Osteoblast (primary cell): ENCODE results near the gene IL32. TPM values are rescaled to one million over a fixed set of nuclear protein-coding genes. Genes with fewer than 3 reads are reported as not detected.

Experiments
- DNase-seq: peaks from one replicate; pipeline ENCODE4 v3.0.0; 2011; ENCODE audit warnings: low spot score, mixed read lengths; ENCODE audit not compliant: insufficient read length; ENCODE audit errors: missing footprints
- H2AFZ ChIP-seq: 2 replicates; pipeline ENCODE4 v1.6.0; 2011; ENCODE audit warnings: mild to moderate bottlenecking, low read length
- H3K27ac ChIP-seq: 2 replicates; pipeline ENCODE4 v1.5.1; 2011; ENCODE audit warnings: mild to moderate bottlenecking, low read depth, low read length, moderate library complexity
- H3K27me3 ChIP-seq: 2 replicates; pipeline ENCODE4 v1.6.0; 2012; ENCODE audit warnings: mild to moderate bottlenecking, control low read depth, inconsistent platforms, low read length, moderate library complexity; ENCODE audit not compliant: insufficient read depth
- H3K36me3 ChIP-seq: 2 replicates; pipeline ENCODE4 v1.5.1; 2011; ENCODE audit warnings: mild to moderate bottlenecking, low read length, control low read depth, moderate library complexity; ENCODE audit not compliant: insufficient read depth
- H3K4me1 ChIP-seq: 2 replicates; pipeline ENCODE4 v1.5.1; 2011; ENCODE audit warnings: mild to moderate bottlenecking, low read length, control low read depth, moderate library complexity; ENCODE audit not compliant: insufficient read depth
- H3K4me2 ChIP-seq: 2 replicates; pipeline ENCODE4 v1.6.0; 2011; ENCODE audit warnings: mild to moderate bottlenecking, low read length; ENCODE audit not compliant: insufficient read depth
- H3K4me3 ChIP-seq: fragments of 200-600 bp; sonication (generic); 3 replicates; pipeline ENCODE4 v1.5.1; 2012; ENCODE audit warnings: mild to moderate bottlenecking, low read length, inconsistent platforms; ENCODE audit not compliant: insufficient read depth
- H3K79me2 ChIP-seq: 2 replicates; pipeline ENCODE4 v1.6.0; 2012; ENCODE audit warnings: mild to moderate bottlenecking, low read length, control low read depth, inconsistent platforms; ENCODE audit not compliant: insufficient read depth
- H3K9me3 ChIP-seq: 2 replicates; pipeline ENCODE4 v1.5.1; 2011; ENCODE audit warnings: low read depth, low read length, control low read depth
- H4K20me1 ChIP-seq: 2 replicates; pipeline ENCODE4 v1.6.0; 2012; ENCODE audit warnings: mild to moderate bottlenecking, low read length, control low read depth; ENCODE audit not compliant: insufficient read depth
- CTCF ChIP-seq: IDR thresholded peaks from 2 replicates; pipeline ENCODE4 v1.5.1; 2011; ENCODE audit warnings: mild to moderate bottlenecking, low read depth, low read length, moderate library complexity; ENCODE audit errors: extremely low read depth
- total RNA-seq: library from RNA; depleted of rRNA; stranded (reverse); fragments of >200 nt; gene quantifications from 2 replicates; pipeline ENCODE4 v1.2.3, GENCODE V29; 2012

IL32 gene
- 0.72 TPM in 1 of 2 replicates, not detected in the other for total RNA-seq

GRCh38 chr16:3065069-3065741 lies at the start of gene IL32:
Gene IL32, plus strand, starts transcription at chr16:3065640. Its CDS starts 172 bp downstream, at chr16:3065812.
- no peaks in the 10 kb centered on the region for H3K9me3 ChIP-seq
- H3K27ac ChIP-seq: no peak within 1 kb of the TSS
- DNase-seq: peak; percentile 95
- H2AFZ ChIP-seq: peak within 1 kb of the TSS; percentile 80
- no peaks in the 10 kb centered on the region for H3K36me3 ChIP-seq
- peaks cover 3% of the 10 kb centered on the region for H3K27me3 ChIP-seq
- H3K4me2 ChIP-seq: no peak within 1 kb of the TSS
- H4K20me1 ChIP-seq: no peaks in the 10 kb centered on the region
- no peaks in the 10 kb centered on the region for H3K79me2 ChIP-seq
- no peak for TF ChIP-seq CTCF
- no peak within 1 kb of the TSS for H3K4me3 ChIP-seq
- H3K4me1 ChIP-seq: peaks cover 3% of the 10 kb centered on the region

GRCh38 chr16:3015865-3016521 lies 49.4 kb upstream of the IL32 start:
- peaks cover 36% of the 10 kb centered on the region for H3K27me3 ChIP-seq
- no peak for TF ChIP-seq CTCF
- no peaks in the 10 kb centered on the region for H3K79me2 ChIP-seq
- no peak overlapping the region for H2AFZ ChIP-seq
- H4K20me1 ChIP-seq: peaks cover 3% of the 10 kb centered on the region
- no peaks in the 10 kb centered on the region for H3K36me3 ChIP-seq
- no peak overlapping the region for H3K4me2 ChIP-seq
- H3K9me3 ChIP-seq: no peaks in the 10 kb centered on the region
- no peak overlapping the region for H3K27ac ChIP-seq
- no peak for DNase-seq
- no peaks in the 10 kb centered on the region for H3K4me1 ChIP-seq
- H3K4me3 ChIP-seq: no peak overlapping the region

DNA sequence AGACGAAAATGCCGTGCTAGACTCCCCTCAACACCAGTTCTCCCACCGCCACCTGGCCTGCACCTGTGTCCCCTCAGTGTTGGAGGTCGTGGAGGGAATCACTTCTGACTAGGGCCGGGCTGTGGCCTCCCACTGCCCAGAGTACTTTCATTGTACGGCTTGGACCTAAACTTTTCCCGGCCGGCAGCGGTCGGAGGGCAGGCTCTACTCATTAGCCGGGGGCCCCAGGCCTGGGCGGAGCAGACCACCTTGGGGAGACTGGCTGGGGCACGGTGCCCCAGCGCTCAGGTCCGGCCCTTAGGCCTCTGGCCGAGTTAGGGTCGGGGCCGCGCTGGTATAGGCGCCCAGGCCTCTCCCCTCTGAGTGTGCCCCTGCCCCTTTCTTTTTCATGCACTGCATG lies 48.1 kb upstream of the IL32 start:
- Histone ChIP-seq H2AFZ (no peak overlapping the region), H3K4me1 (peaks cover 5% of the 10 kb centered on the region), H3K36me3 (peaks cover 10% of the 10 kb centered on the region), H3K79me2 (no peaks in the 10 kb centered on the region), H3K27me3 (peaks cover 25% of the 10 kb centered on the region), H3K27ac (no peak overlapping the region), H4K20me1 (peaks cover 15% of the 10 kb centered on the region), H3K4me2 (no peak overlapping the region), H3K9me3 (no peaks in the 10 kb centered on the region), H3K4me3 (no peak overlapping the region)
- no peak for DNase-seq
- no peak for TF ChIP-seq CTCF

DNA sequence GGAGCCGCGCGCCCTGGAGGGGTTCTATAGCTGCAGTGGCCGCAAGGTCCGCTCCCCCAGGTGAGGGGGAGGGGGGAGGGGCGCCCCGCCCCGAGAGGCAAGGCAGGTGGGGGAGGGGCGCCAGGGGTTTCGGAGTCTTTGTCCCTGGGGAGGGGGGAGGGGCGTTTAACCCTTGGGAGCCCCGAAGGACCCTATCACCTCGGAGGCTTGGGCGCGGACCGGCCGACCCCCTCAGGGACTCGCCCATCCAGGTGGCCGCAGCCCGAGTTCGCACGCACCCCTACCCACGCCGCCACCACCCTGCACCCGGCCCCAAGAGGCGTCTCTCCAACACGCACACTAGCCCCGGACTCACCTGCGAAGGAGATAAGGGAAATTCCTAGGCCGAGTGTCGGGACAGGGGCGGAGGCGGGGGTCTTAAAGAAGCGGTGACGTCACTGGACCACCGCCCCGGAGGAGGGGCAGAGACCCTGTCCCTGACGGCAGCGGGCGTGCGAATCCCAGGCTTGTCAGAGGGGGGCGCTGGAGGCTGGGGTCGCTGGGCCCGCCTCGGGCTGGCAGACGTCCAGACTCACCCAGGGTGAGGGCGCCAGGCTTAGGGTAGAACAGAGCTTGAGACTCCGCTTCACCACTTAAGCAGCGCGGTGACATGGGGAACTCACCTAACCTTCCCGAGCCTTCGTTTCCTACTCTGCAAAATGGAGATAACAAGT lies 47.5 kb upstream of the IL32 start, which contains the start of gene CLDN6:
Gene CLDN6, minus strand, starts transcription at position 390 of the 713 bp plus-strand sequence. CDS start 2,162 bp downstream, outside the sequence.
- no peaks in the 10 kb centered on the region for H3K79me2 ChIP-seq
- H3K27ac ChIP-seq: no peak within 1 kb of the TSS
- peaks cover 19% of the 10 kb centered on the region for H4K20me1 ChIP-seq
- H3K27me3 ChIP-seq: peaks cover 20% of the 10 kb centered on the region
- no peak for DNase-seq
- peaks cover 11% of the 10 kb centered on the region for H3K4me1 ChIP-seq
- no peak within 1 kb of the TSS for H2AFZ ChIP-seq
- no peaks in the 10 kb centered on the region for H3K9me3 ChIP-seq
- peaks cover 15% of the 10 kb centered on the region for H3K36me3 ChIP-seq
- no peak for TF ChIP-seq CTCF
- H3K4me2 ChIP-seq: no peak within 1 kb of the TSS
- no peak within 1 kb of the TSS for H3K4me3 ChIP-seq
